BLaER1 (cell line): ENCODE data around the gene PLEKHA5.

Source experiments
- H3K27ac ChIP-seq: shearing (Covaris generic); formaldehyde crosslinking; 2 replicates; pipeline ENCODE4 v1.8.1; 2022
- H3K27me3 ChIP-seq: shearing (Covaris generic); formaldehyde crosslinking; 2 replicates; pipeline ENCODE4 v1.8.1; 2022
- H3K36me3 ChIP-seq: shearing (Covaris generic); formaldehyde crosslinking; 2 replicates; pipeline ENCODE4 v1.8.1; 2022
- H3K4me1 ChIP-seq: shearing (Covaris generic); formaldehyde crosslinking; 2 replicates; pipeline ENCODE4 v1.8.1; 2022
- H3K4me2 ChIP-seq: shearing (Covaris generic); formaldehyde crosslinking; 2 replicates; pipeline ENCODE4 v1.8.1; 2022
- H3K4me3 ChIP-seq: shearing (Covaris generic); formaldehyde crosslinking; 2 replicates; pipeline ENCODE4 v1.8.1; 2022
- H3K9ac ChIP-seq: shearing (Covaris generic); formaldehyde crosslinking; 2 replicates; pipeline ENCODE4 v1.8.1; 2022
- H3K9me3 ChIP-seq: shearing (Covaris generic); formaldehyde crosslinking; 2 replicates; pipeline ENCODE4 v1.8.1; 2022
- H4K20me1 ChIP-seq: shearing (Covaris generic); formaldehyde crosslinking; 2 replicates; pipeline ENCODE4 v1.8.1; 2022
- Cebpa-rat ChIP-seq: shearing (Covaris generic); IDR thresholded peaks from 2 replicates; pipeline ENCODE4 v1.8.1; 2022

Gene PLEKHA5

DNA sequence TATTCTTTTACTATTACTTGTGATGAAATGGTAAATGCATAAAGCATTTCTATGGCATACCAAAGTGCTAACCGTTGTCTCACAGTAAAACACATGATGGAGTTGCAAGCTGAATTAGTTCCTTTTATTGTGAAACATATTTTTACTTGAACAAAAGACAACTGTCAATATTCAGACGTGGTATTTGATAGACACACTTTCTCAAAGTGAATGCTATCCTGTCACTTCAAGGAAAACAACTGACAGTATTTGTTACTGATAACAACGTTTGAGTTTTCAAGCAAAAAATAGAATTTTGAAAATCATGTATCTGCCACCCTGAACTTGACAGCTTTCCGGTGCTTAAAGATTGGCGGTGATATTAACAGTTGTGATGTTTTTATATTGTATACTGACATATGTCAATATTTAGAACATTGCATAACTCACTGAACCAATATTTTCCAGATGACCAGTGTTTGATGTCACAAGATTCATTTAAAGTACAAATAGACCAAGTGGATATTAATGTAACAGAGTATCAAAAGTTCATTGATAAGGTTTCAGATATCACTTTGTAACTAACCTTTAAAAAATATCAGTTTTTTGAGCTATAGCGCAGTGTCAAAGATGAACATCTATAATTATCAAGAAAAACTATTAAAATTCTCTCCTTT lies 156.4 kb downstream of the PLEKHA5 start:
- Histone ChIP-seq H3K9ac (no peak overlapping the region), H4K20me1 (no peaks in the 10 kb centered on the region), H3K4me3 (no peak overlapping the region), H3K4me1 (no peaks in the 10 kb centered on the region), H3K4me2 (no peak overlapping the region), H3K9me3 (no peaks in the 10 kb centered on the region), H3K27ac (no peak overlapping the region), H3K27me3 (no peaks in the 10 kb centered on the region), H3K36me3 (peaks cover 21% of the 10 kb centered on the region)
- TF ChIP-seq Cebpa-rat = no peak

DNA sequence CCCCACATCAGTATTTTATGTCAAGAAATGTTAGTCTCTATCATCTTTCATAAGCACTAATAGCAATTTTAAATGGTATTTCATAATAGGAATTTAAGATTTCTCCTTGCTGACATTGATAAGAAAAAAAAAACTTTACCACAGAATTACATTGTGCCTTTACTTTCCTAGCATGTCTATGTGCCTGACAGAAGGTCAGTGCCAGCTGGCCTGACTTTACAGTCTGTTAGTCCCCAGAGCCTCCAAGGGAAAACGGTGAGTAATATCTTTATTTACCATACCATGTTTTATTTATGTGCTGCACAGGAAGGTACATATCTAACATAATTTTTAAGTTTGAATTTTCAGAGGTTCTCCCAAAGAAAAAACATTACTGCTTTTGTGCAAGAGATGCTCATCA lies 157.8 kb downstream of the PLEKHA5 start:
- peaks cover 22% of the 10 kb centered on the region for H3K36me3 ChIP-seq
- no peaks in the 10 kb centered on the region for H4K20me1 ChIP-seq
- H3K4me3 ChIP-seq = no peak overlapping the region
- H3K4me2 ChIP-seq = no peak overlapping the region
- H3K4me1 ChIP-seq = no peaks in the 10 kb centered on the region
- H3K27ac ChIP-seq = no peak overlapping the region
- no peak for TF ChIP-seq Cebpa-rat
- no peak overlapping the region for H3K9ac ChIP-seq
- H3K27me3 ChIP-seq = no peaks in the 10 kb centered on the region
- no peaks in the 10 kb centered on the region for H3K9me3 ChIP-seq

DNA sequence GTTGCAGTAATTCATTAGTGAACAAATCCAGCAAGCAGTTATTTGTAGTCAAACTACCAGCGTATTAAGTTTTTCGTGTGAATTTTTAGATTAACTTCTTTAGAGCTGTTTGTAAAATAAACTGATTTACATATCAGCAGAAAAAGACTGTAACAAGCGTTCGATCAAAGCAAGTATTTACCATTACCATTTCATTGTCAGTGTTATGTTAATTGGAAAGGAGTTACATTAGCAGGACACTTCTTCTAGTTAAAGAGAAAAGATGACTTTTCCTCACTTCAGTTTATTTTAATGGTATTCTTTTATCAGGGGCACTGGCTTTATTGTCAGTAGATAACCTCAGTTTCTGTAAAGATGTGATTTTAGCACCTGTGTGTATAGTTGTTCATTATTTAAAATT lies 158.6 kb downstream of the PLEKHA5 start:
- Histone ChIP-seq H3K9ac (no peak overlapping the region), H4K20me1 (no peaks in the 10 kb centered on the region), H3K4me2 (no peak overlapping the region), H3K36me3 (peaks cover 24% of the 10 kb centered on the region), H3K4me1 (no peaks in the 10 kb centered on the region), H3K27me3 (no peaks in the 10 kb centered on the region), H3K4me3 (no peak overlapping the region), H3K27ac (no peak overlapping the region), H3K9me3 (no peaks in the 10 kb centered on the region)
- TF ChIP-seq Cebpa-rat = no peak

DNA sequence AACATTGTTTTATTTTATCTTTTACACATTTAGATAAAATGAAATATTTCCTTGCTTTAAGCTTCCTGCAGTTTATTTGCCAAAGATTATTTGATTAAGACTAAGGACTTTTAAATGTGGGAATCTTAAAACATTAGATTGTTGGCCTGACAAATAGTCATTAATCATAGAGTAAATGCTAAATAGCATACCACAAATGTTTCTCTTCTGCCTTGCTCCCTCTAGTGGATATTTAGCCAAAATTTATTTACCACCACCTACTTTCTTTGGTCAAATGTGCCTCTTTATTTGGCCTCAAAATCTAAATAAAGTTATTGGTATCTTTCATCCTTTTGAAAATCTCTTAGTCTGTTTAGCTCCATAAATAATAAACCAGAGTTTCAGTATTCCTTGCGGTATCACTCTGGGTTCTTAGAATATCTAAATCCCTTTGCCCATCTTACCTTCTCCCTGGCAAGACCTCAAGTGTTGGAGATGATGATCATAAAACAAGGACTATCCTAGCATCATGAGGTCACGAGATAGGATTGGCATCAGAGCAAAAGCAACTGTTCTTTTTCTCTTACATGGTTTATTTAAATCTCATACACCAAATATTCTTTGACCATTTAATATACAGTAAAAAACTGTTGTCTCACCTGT lies 159.2 kb downstream of the PLEKHA5 start:
- no peaks in the 10 kb centered on the region for H3K4me1 ChIP-seq
- no peak overlapping the region for H3K4me3 ChIP-seq
- no peak overlapping the region for H3K9ac ChIP-seq
- no peak overlapping the region for H3K27ac ChIP-seq
- peaks cover 19% of the 10 kb centered on the region for H3K36me3 ChIP-seq
- no peaks in the 10 kb centered on the region for H3K9me3 ChIP-seq
- no peaks in the 10 kb centered on the region for H4K20me1 ChIP-seq
- H3K27me3 ChIP-seq = no peaks in the 10 kb centered on the region
- TF ChIP-seq Cebpa-rat = no peak
- H3K4me2 ChIP-seq = no peak overlapping the region

DNA sequence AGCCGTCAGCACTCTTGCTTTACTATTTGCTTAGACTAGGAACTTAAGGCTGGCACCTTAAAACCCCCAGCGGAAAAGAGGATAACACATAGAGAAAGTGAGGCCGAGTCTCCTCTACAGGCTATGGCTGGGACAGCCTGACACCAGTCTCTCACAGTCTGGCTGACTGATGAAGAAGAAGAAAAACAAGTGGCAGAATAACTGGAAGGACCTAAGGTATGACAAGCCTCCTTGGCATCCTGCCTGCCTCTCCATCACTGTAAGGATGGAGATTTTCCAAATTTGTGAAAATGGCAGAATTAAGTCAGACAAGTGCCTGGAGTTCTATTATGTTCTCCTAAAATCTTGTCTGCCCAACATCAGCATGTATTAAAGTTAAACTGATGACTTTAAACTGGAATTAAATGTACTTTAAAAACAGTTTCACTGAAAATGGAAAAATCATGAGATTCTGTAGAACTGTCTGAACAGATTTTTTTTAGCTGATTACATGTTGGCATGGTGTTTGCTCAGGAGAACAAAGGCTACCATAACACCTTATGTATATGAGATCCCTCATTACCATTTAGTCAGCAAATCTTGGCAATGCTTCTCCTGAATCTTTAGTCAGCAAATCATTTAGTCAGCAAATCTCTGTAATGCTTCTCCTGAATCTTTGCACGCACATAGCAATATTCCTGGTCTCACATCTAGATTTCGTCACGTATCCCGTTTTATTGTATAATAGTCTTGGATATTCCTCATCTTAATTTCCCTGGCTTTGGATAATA lies 169.5 kb downstream of the PLEKHA5 start:
- H3K27ac ChIP-seq = no peak overlapping the region
- H3K9me3 ChIP-seq = no peaks in the 10 kb centered on the region
- H3K4me1 ChIP-seq = no peaks in the 10 kb centered on the region
- H3K9ac ChIP-seq = no peak overlapping the region
- no peaks in the 10 kb centered on the region for H3K27me3 ChIP-seq
- H3K4me3 ChIP-seq = no peak overlapping the region
- TF ChIP-seq Cebpa-rat = no peak
- no peak overlapping the region for H3K4me2 ChIP-seq
- H3K36me3 ChIP-seq = no peaks in the 10 kb centered on the region
- H4K20me1 ChIP-seq = no peaks in the 10 kb centered on the region

DNA sequence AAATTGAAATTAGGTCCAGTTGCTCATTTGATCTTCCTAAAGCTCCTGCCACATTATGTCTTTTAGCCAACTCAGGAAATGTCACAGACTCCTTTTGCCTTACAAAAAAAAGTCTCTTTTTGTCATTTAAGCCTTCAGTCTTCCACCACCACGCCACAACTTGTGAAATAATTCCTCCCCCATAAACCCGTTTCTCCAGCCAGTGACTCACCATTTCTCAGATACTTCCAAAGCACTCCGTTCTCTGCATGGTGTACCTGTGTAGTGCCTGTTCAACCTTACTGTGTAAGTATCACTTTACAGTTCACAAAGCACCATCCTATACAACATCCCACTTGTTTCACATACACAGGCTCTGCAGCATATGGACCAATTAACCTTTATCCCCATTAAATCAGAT lies 170.2 kb downstream of the PLEKHA5 start:
- no peak for TF ChIP-seq Cebpa-rat
- H3K4me2 ChIP-seq = no peak overlapping the region
- H3K36me3 ChIP-seq = no peaks in the 10 kb centered on the region
- no peaks in the 10 kb centered on the region for H3K4me1 ChIP-seq
- H4K20me1 ChIP-seq = no peaks in the 10 kb centered on the region
- H3K9ac ChIP-seq = no peak overlapping the region
- H3K27me3 ChIP-seq = no peaks in the 10 kb centered on the region
- H3K4me3 ChIP-seq = no peak overlapping the region
- no peak overlapping the region for H3K27ac ChIP-seq
- no peaks in the 10 kb centered on the region for H3K9me3 ChIP-seq

DNA sequence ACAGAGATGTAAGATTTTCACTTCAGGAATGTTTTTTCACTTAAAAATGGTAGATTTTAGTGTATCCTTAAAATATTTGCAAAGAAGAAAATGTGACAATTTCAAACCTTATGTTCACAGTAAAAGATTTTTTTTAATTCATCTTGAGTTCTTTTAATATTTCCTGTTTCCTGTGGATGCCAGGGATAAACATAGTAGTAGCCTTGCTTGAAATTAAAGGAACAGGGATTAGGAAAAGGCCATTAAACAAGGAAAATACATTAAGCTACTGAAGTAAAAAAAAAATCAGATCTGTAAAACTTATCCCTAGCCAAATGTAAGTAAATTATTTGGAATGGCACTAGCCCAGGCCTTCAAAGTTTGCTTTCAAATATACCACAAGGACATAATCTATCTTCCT lies 171.7 kb downstream of the PLEKHA5 start:
- no peak overlapping the region for H3K4me3 ChIP-seq
- no peaks in the 10 kb centered on the region for H4K20me1 ChIP-seq
- no peak overlapping the region for H3K9ac ChIP-seq
- H3K36me3 ChIP-seq = peaks cover 13% of the 10 kb centered on the region; the same call in 1 of the 2 replicates
- no peak overlapping the region for H3K27ac ChIP-seq
- H3K27me3 ChIP-seq = no peaks in the 10 kb centered on the region
- no peak for TF ChIP-seq Cebpa-rat
- peaks cover 6% of the 10 kb centered on the region; the same call in 1 of the 2 replicates for H3K9me3 ChIP-seq
- H3K4me2 ChIP-seq = no peak overlapping the region
- no peaks in the 10 kb centered on the region for H3K4me1 ChIP-seq

DNA sequence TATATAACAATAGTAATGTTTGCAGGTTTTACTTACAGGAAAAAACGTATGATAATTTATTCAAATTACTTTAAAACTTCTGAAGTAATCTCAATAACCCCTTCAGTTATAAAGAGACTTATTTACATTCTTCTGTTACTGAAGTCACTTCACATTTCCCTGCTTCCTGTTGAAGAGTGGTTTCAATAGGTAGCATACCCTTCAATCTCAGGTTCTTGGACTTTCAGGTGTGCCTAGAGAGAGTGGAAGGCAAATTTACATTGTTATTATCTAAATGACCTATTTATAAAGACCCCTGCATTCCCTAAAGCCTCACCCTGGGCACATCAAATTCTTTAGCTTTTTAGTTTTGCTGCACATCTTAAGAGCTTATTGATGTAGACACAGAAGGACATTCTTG lies 172.2 kb downstream of the PLEKHA5 start:
- Histone ChIP-seq H3K36me3 (peaks cover 17% of the 10 kb centered on the region; the same call in 1 of the 2 replicates), H4K20me1 (no peaks in the 10 kb centered on the region), H3K9ac (no peak overlapping the region), H3K4me1 (no peaks in the 10 kb centered on the region), H3K27me3 (no peaks in the 10 kb centered on the region), H3K4me3 (no peak overlapping the region), H3K27ac (no peak overlapping the region), H3K4me2 (no peak overlapping the region), H3K9me3 (peaks cover 9% of the 10 kb centered on the region; the same call in 1 of the 2 replicates)
- TF ChIP-seq Cebpa-rat = no peak

DNA sequence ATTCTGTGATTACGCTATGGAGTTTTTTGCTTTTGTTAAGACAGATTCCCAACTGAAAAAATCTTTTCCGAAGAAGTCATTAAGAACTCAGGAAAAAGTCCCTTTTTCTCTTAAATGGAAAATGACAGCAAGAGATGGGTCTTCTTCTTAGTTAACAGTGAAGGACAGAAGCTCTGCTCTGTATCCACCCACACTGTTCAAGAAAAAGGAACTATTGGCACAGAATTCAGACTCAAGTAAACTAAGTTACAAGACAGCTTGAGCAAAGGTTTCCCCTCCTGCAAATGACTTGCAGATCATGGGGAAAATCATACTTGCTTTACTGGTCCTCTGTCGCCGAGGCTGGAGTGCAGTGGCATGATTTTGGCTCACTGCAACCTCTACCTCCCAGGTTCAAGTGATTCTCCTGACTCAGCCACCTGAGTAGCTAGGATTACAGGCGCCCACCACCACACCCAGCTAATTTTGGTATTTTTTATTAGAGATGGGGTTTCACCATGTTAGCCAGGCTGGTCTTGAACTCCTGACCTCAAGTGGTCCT lies 172.6 kb downstream of the PLEKHA5 start:
- H3K9me3 ChIP-seq = peaks cover 9% of the 10 kb centered on the region; the same call in 1 of the 2 replicates
- H3K4me3 ChIP-seq = no peak overlapping the region
- H3K4me1 ChIP-seq = no peaks in the 10 kb centered on the region
- H3K27ac ChIP-seq = no peak overlapping the region
- no peaks in the 10 kb centered on the region for H4K20me1 ChIP-seq
- H3K36me3 ChIP-seq = peaks cover 20% of the 10 kb centered on the region; the same call in 1 of the 2 replicates
- no peak for TF ChIP-seq Cebpa-rat
- H3K9ac ChIP-seq = no peak overlapping the region
- H3K27me3 ChIP-seq = no peaks in the 10 kb centered on the region
- H3K4me2 ChIP-seq = no peak overlapping the region

DNA sequence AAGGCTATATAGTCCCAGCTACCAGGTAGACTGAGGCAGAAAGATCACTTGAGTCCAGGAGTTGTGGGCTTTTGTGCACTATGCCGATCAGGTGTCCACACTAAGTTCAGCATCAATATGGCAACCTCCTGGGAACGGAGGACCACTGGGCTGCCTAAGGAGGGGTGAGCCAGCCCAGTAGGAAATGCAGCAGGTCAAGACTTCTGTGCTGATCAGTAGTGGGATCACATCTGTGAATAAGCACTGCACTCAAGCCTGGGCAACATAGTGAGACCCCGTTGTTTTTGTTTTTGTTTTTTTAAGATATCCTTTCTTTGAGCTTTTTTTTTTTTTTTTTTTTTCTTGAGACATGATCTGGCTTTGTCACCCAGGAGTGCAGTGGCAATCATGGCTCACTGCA lies 174.0 kb downstream of the PLEKHA5 start:
- peaks cover 9% of the 10 kb centered on the region; the same call in 1 of the 2 replicates for H3K9me3 ChIP-seq
- no peak for TF ChIP-seq Cebpa-rat
- no peaks in the 10 kb centered on the region for H4K20me1 ChIP-seq
- no peaks in the 10 kb centered on the region for H3K4me1 ChIP-seq
- H3K27ac ChIP-seq = no peak overlapping the region
- H3K4me2 ChIP-seq = no peak overlapping the region
- H3K27me3 ChIP-seq = no peaks in the 10 kb centered on the region
- no peak overlapping the region for H3K9ac ChIP-seq
- H3K36me3 ChIP-seq = peaks cover 20% of the 10 kb centered on the region; the same call in 1 of the 2 replicates
- no peak overlapping the region for H3K4me3 ChIP-seq
